ENCODE measurements around the gene TCOF1.

The TCOF1 gene

GRCh38 chr5:150428978-150429377 is 71.5 kb downstream of the TCOF1 start:
- no peak for ATAC-seq
- TF ChIP-seq, protein P1, sequence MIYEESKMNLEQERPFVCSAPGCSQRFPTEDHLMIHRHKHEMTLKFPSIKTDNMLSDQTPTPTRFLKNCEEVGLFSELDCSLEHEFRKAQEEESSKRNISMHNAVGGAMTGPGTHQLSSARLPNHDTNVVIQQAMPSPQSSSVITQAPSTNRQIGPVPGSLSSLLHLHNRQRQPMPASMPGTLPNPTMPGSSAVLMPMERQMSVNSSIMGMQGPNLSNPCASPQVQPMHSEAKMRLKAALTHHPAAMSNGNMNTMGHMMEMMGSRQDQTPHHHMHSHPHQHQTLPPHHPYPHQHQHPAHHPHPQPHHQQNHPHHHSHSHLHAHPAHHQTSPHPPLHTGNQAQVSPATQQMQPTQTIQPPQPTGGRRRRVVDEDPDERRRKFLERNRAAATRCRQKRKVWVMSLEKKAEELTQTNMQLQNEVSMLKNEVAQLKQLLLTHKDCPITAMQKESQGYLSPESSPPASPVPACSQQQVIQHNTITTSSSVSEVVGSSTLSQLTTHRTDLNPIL (CRISPR knock-in tag; IDR thresholded peaks at IDR 0.05; ENCODE audit: low read depth), result no peak
- TF ChIP-seq POU6F1 (CRISPR knock-in tag; IDR thresholded peaks at IDR 0.05; ENCODE audit: borderline replicate concordance, low read depth), result no peak
- TF ChIP-seq, protein P2, sequence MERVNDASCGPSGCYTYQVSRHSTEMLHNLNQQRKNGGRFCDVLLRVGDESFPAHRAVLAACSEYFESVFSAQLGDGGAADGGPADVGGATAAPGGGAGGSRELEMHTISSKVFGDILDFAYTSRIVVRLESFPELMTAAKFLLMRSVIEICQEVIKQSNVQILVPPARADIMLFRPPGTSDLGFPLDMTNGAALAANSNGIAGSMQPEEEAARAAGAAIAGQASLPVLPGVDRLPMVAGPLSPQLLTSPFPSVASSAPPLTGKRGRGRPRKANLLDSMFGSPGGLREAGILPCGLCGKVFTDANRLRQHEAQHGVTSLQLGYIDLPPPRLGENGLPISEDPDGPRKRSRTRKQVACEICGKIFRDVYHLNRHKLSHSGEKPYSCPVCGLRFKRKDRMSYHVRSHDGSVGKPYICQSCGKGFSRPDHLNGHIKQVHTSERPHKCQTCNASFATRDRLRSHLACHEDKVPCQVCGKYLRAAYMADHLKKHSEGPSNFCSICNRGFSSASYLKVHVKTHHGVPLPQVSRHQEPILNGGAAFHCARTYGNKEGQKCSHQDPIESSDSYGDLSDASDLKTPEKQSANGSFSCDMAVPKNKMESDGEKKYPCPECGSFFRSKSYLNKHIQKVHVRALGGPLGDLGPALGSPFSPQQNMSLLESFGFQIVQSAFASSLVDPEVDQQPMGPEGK (CRISPR knock-in tag; IDR thresholded peaks at IDR 0.05; ENCODE audit: borderline replicate concordance), result no peak
- no peak for TF ChIP-seq OSR1 (CRISPR knock-in tag; IDR thresholded peaks at IDR 0.05)
- no peak for TF ChIP-seq SNAI2 (CRISPR knock-in tag; IDR thresholded peaks at IDR 0.05)
- TF ChIP-seq ZNF8 (CRISPR knock-in tag; IDR thresholded peaks at IDR 0.05), result no peak
- TF ChIP-seq RARB (CRISPR knock-in tag; IDR thresholded peaks at IDR 0.05), result no peak
- TF ChIP-seq ZNF70 (CRISPR knock-in tag; IDR thresholded peaks at IDR 0.05), result no peak
- TF ChIP-seq ZC3H10 (CRISPR knock-in tag; IDR thresholded peaks at IDR 0.05), result no peak
- TF ChIP-seq PPARA (CRISPR knock-in tag; IDR thresholded peaks at IDR 0.05; ENCODE audit: borderline replicate concordance), result no peak
- no peak for TF ChIP-seq GLIS3 (CRISPR knock-in tag; IDR thresholded peaks at IDR 0.05)
- TF ChIP-seq TOX (CRISPR knock-in tag; IDR thresholded peaks at IDR 0.05; ENCODE audit: borderline replicate concordance), result no peak
- TF ChIP-seq ESRRG (CRISPR knock-in tag; IDR thresholded peaks at IDR 0.05), result no peak
- no peak for TF ChIP-seq ZNF565 (CRISPR knock-in tag; conservative IDR thresholded peaks at IDR 0.05; ENCODE audit: low read depth)
- TF ChIP-seq ZFP3 (CRISPR knock-in tag; IDR thresholded peaks at IDR 0.05), result no peak
- no peak for TF ChIP-seq ISL1 (CRISPR knock-in tag; IDR thresholded peaks at IDR 0.05)
- TF ChIP-seq CSRNP3 (CRISPR knock-in tag; IDR thresholded peaks at IDR 0.05), result no peak

DNA sequence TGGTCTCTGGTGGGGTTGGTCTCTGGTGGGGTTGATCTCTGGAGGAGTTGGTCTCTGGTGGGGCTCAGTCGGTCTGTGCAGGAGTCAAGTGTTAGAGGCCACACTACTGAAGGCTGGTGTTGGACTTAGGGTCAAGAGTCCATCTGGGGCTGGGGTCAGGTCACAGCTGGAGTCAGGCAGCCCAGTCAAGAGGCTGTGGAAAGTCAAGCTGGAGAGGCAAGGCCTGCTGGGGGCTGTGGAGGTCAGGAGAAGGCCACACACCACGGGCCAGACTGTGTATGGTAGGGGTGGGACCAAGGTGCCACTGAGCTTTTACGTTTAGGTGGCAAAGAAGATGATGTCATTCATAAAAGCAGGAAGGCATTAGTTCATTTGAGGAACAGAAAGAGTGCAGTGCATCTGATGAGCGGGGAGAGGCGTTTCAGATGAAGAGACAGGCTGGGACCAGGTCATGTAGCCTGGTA is 71.9 kb downstream of the TCOF1 start:
- ATAC-seq, result no peak
- TF ChIP-seq, protein P1 (CRISPR knock-in tag; IDR thresholded peaks at IDR 0.05; ENCODE audit: low read depth), result no peak
- TF ChIP-seq ZNF8 (CRISPR knock-in tag; IDR thresholded peaks at IDR 0.05), result no peak
- no peak for TF ChIP-seq PPARA (CRISPR knock-in tag; IDR thresholded peaks at IDR 0.05; ENCODE audit: borderline replicate concordance)
- TF ChIP-seq ZNF565 (CRISPR knock-in tag; conservative IDR thresholded peaks at IDR 0.05; ENCODE audit: low read depth), result no peak
- TF ChIP-seq SNAI2 (CRISPR knock-in tag; IDR thresholded peaks at IDR 0.05), result no peak
- TF ChIP-seq GLIS3 (CRISPR knock-in tag; IDR thresholded peaks at IDR 0.05), result no peak
- TF ChIP-seq ZFP3 (CRISPR knock-in tag; IDR thresholded peaks at IDR 0.05), result no peak
- no peak for TF ChIP-seq TCF4 (CRISPR knock-in tag; IDR thresholded peaks at IDR 0.05; ENCODE audit: borderline replicate concordance)
- TF ChIP-seq BACH2 (CRISPR knock-in tag; IDR thresholded peaks at IDR 0.05; ENCODE audit: borderline replicate concordance), result no peak
- TF ChIP-seq TSHZ2 (CRISPR knock-in tag; IDR thresholded peaks at IDR 0.05), result no peak
- no peak for TF ChIP-seq ZNF70 (CRISPR knock-in tag; IDR thresholded peaks at IDR 0.05)
- no peak for TF ChIP-seq CSDC2 (CRISPR knock-in tag; IDR thresholded peaks at IDR 0.05)
- no peak for TF ChIP-seq ZFP30 (CRISPR knock-in tag; IDR thresholded peaks at IDR 0.05)
- TF ChIP-seq ISL1 (CRISPR knock-in tag; IDR thresholded peaks at IDR 0.05), result no peak
- no peak for TF ChIP-seq RARB (CRISPR knock-in tag; IDR thresholded peaks at IDR 0.05)
- TF ChIP-seq ZC3H10 (CRISPR knock-in tag; IDR thresholded peaks at IDR 0.05), result no peak
- TF ChIP-seq OSR1 (CRISPR knock-in tag; IDR thresholded peaks at IDR 0.05), result no peak
- TF ChIP-seq POU6F1 (CRISPR knock-in tag; IDR thresholded peaks at IDR 0.05; ENCODE audit: borderline replicate concordance, low read depth), result no peak
- TF ChIP-seq TOX (CRISPR knock-in tag; IDR thresholded peaks at IDR 0.05; ENCODE audit: borderline replicate concordance), result no peak
